MM.1S (cell line): Measurements from ENCODE around the gene ACAA1.

ENCODE experiments used
- CTCF ChIP-seq: fragments of 300-600 bp; sonication (generic); IDR thresholded peaks from 2 replicates; pipeline ENCODE4 v1.5.1; 2016; ENCODE audit warnings: antibody characterized with exemption, low read length, mixed read lengths
- EZH2 ChIP-seq: fragments of 300-600 bp; sonication (generic); optimal IDR thresholded peaks from 2 replicates; pipeline ENCODE3; 2017; ENCODE audit warnings: low read depth, mild to moderate bottlenecking, antibody characterized with exemption, low read length, mixed read lengths
- EZH2phosphoT487 ChIP-seq: fragments of 300-600 bp; sonication (generic); IDR thresholded peaks from 2 replicates; pipeline ENCODE4 v1.6.1; 2018; ENCODE audit warnings: antibody characterized with exemption, low read length

GRCh38 chr3:38088126-38089078 is 48.5 kb downstream of the ACAA1 start:
- no peak for TF ChIP-seq CTCF
- TF ChIP-seq EZH2phosphoT487 = no peak
- no peak for TF ChIP-seq EZH2
